CD4-positive, alpha-beta T cell (primary cell): ENCODE data around the gene NCAPD2. TPM values are rescaled to one million over a fixed set of nuclear protein-coding genes. Genes with fewer than 3 reads are reported as not detected.
"Not testable (repeated sequence)": the region's sequence is repeated elsewhere in the genome, so short reads cannot be mapped to it uniquely, and the experiment has no call there.

Experiments
- ATAC-seq: fragments of 200-7000 bp; cut with Tn5 transposase; one replicate; pipeline ENCODE4 v1.10.0; 2022; ENCODE audit warnings: mild to moderate bottlenecking; ENCODE audit not compliant: poor library complexity
- CTCF ChIA-PET: fragments of 350-600 bp; sonication (Branson Sonifier 250); formaldehyde crosslinking; loops from one replicate; lab custom pipeline; 2021; ENCODE audit warnings: antibody characterized with exemption, inconsistent platforms; lab: Charles Lee
- POLR2A ChIA-PET: fragments of 350-600 bp; sonication (Branson Sonifier 250); formaldehyde crosslinking; loops from one replicate; lab custom pipeline; 2021; ENCODE audit warnings: antibody characterized with exemption, inconsistent platforms; lab: Charles Lee
- DNase-seq, 14 experiments: peaks; one replicate each; pipeline ENCODE4 v3.0.0-alpha.2; 2013 to 2020; ENCODE audit warnings: mixed read lengths in 2 of 14
- H3K27ac ChIP-seq, 2 donors: one replicate each; pipeline versions ENCODE4 v1.5.1 to v1.7.0; 2013; ENCODE audit warnings: low read length in 2 of 2, low read depth in 1 of 2, mild to moderate bottlenecking in 1 of 2
- H3K27me3 ChIP-seq, 2 experiments: 1 replicate in 1 of 2; 2 replicates in 1 of 2; pipeline versions ENCODE4 v1.6.1 to v1.7.0; 2013; ENCODE audit warnings: low read length in 2 of 2, control low read depth in 1 of 2, mild to moderate bottlenecking in 1 of 2, moderate library complexity in 1 of 2; ENCODE audit not compliant: insufficient read depth in 2 of 2, control insufficient read depth in 1 of 2
- H3K36me3 ChIP-seq: one replicate; pipeline ENCODE4 v1.6.1; 2013; ENCODE audit warnings: low read length, control low read depth; ENCODE audit not compliant: insufficient read depth
- H3K4me1 ChIP-seq: one replicate; pipeline ENCODE4 v1.6.1; 2013; ENCODE audit warnings: low read length, control low read depth; ENCODE audit not compliant: insufficient read depth
- H3K4me3 ChIP-seq: one replicate; pipeline ENCODE4 v1.5.1; 2013; ENCODE audit warnings: mild to moderate bottlenecking, low read length, moderate library complexity
- H3K9me3 ChIP-seq, 2 experiments: 1 replicate in 1 of 2; 2 replicates in 1 of 2; pipeline versions ENCODE4 v1.6.1 to v1.7.0; 2013; ENCODE audit warnings: low read length in 2 of 2, mild to moderate bottlenecking in 2 of 2, control low read depth in 1 of 2, moderate library complexity in 1 of 2; ENCODE audit not compliant: control insufficient read depth in 1 of 2, insufficient read depth in 1 of 2
- H3K27ac Mint-ChIP-seq: one replicate; pipeline ENCODE4 v1.8.0; 2020; ENCODE audit warnings: mixed read lengths
- H3K27me3 Mint-ChIP-seq: one replicate; pipeline ENCODE4 v1.8.0; 2021; ENCODE audit warnings: mixed read lengths
- H3K36me3 Mint-ChIP-seq: one replicate; pipeline ENCODE4 v1.8.0; 2021; ENCODE audit warnings: low read depth, mixed read lengths
- H3K4me1 Mint-ChIP-seq: one replicate; pipeline ENCODE4 v1.8.0; 2021; ENCODE audit warnings: low read depth, mixed read lengths
- H3K4me3 Mint-ChIP-seq: one replicate; pipeline ENCODE4 v1.8.0; 2020; ENCODE audit warnings: mild to moderate bottlenecking, mixed read lengths
- H3K9me3 Mint-ChIP-seq: one replicate; pipeline ENCODE4 v1.8.0; 2020; ENCODE audit warnings: mixed read lengths
- CTCF ChIP-seq: fragments of 200-600 bp; IDR thresholded peaks from one replicate; pipeline ENCODE4 v1.8.0; 2022; ENCODE audit warnings: antibody characterized with exemption, mild to moderate bottlenecking
- intact Hi-C, 2 experiments: fragments of 100-400 bp; cut with DNase I in 1 of 2; cut with micrococcal nuclease in 1 of 2; formaldehyde crosslinking; loops; one replicate each; pipeline versions ENCODE4 v1.15.1 to v1.9.0; 2023 to 2025; cut with DNase I, micrococcal nuclease
- total RNA-seq, 174 experiments: library from RNA in 2 of 174; stranded (reverse) in 2 of 174; gene quantifications; one replicate each; pipeline ENCODE4 v1.2.3 and lab custom pipeline; 2021 to 2026

NCAPD2 gene
- total RNA-seq, 2 experiments from 2014 or later, result 13.7 to 14.9 TPM

GRCh38 chr12:6556857-6557256, 63.0 kb downstream of the NCAPD2 start:
- CTCF ChIA-PET, result interaction anchor here (1.1 to 1.9 kb wide), 4 partner anchors 10 to 19 kb away, joined by 3 to 8 read pairs (median 6); partner anchors contain the start of gene NOP2
- Histone ChIP-seq H3K9me3 (no peaks in the 10 kb centered on the region), H3K4me1 (peaks cover 59% of the 10 kb centered on the region), H3K36me3 (peaks cover 50% of the 10 kb centered on the region), H3K27me3 (no peaks in the 10 kb centered on the region), H3K4me3 (peak overlapping the region; percentile 74), H3K27ac (peak overlapping the region in 1 of 2 donors; percentile 16)
- Mint-ChIP-seq H3K27me3 (no peaks in the 10 kb centered on the region), H3K9me3 (no peaks in the 10 kb centered on the region), H3K36me3 (peaks cover 67% of the 10 kb centered on the region), H3K4me3 (peak overlapping the region; percentile 96), H3K4me1 (peaks cover 42% of the 10 kb centered on the region), H3K27ac (peak overlapping the region; percentile 44)
- intact Hi-C loops, result loop anchor here (5.0 kb wide), 1 partner anchor 135 kb away; no protein-coding TSS in a partner anchor
- DNase-seq (no peak), ATAC-seq (no peak)
- POLR2A ChIA-PET, result interaction anchor here (1.2 to 2.0 kb wide), 3 partner anchors 11 to 104 kb away, joined by 3 to 8 read pairs (median 3); partner anchors contain the start of genes NOP2, TAPBPL and VAMP1
- TF ChIP-seq CTCF, result no peak

- intact Hi-C loops, result loop anchor here (5.0 kb wide), 1 partner anchor 136 kb away; no protein-coding TSS in a partner anchor
- DNase-seq (peak in 8 of 14 experiments; percentile 27 to 90 (median 62)), ATAC-seq (peak; percentile 21)
- ChIA-PET POLR2A (interaction anchor here (0.7 to 0.8 kb wide), 2 partner anchors 17 to 24 kb away, joined by 3 read pairs; partner anchors contain the start of gene GAPDH), CTCF (interaction anchor here (0.6 to 1.9 kb wide), 15 partner anchors 10 to 222 kb away, joined by 3 to 8 read pairs (median 4); partner anchors contain the start of gene NOP2)
- Mint-ChIP-seq H3K36me3 (peaks cover 73% of the 10 kb centered on the region), H3K4me3 (peak overlapping the region; percentile 34), H3K27ac (peak overlapping the region; percentile 33), H3K4me1 (peaks cover 36% of the 10 kb centered on the region)
- not testable (repeated sequence) for H3K9me3 Mint-ChIP-seq, H3K9me3 ChIP-seq, H3K27me3 Mint-ChIP-seq, H3K27ac ChIP-seq, H3K27me3 ChIP-seq, H3K4me3 ChIP-seq
- Histone ChIP-seq H3K4me1 (peaks cover 51% of the 10 kb centered on the region), H3K36me3 (peaks cover 50% of the 10 kb centered on the region)
- peak; percentile 36 for TF ChIP-seq CTCF
Measured at GRCh38 chr12:6558014-6558760, 64.3 kb downstream of the NCAPD2 start.

- ChIA-PET CTCF (no interaction called here), POLR2A (no interaction called here)
- H3K27ac ChIP-seq, result peak overlapping the region in 1 of 2 donors; percentile 10
- H3K9me3 ChIP-seq, result no peaks in the 10 kb centered on the region
- no peak overlapping the region for H3K4me3 ChIP-seq
- H3K4me1 Mint-ChIP-seq, result peaks cover 32% of the 10 kb centered on the region
- H3K36me3 ChIP-seq, result peaks cover 58% of the 10 kb centered on the region
- DNase-seq, result no peak
- no peak for TF ChIP-seq CTCF
- H3K27me3 ChIP-seq, result no peaks in the 10 kb centered on the region
- H3K4me1 ChIP-seq, result peaks cover 47% of the 10 kb centered on the region
- intact Hi-C loops, result loop anchor here (5.0 kb wide), 1 partner anchor 137 kb away; no protein-coding TSS in a partner anchor
- H3K27me3 Mint-ChIP-seq, result no peaks in the 10 kb centered on the region
- peak overlapping the region; percentile 25 for H3K4me3 Mint-ChIP-seq
- no peaks in the 10 kb centered on the region for H3K9me3 Mint-ChIP-seq
- ATAC-seq, result no peak
- no peak overlapping the region for H3K27ac Mint-ChIP-seq
- H3K36me3 Mint-ChIP-seq, result peaks cover 73% of the 10 kb centered on the region
Measured at GRCh38 chr12:6559500-6559899, 65.6 kb downstream of the NCAPD2 start.
